ENCODE results near the gene E2F2.

E2F2 gene

GRCh38 chr1:23484253-23485001, 46.6 kb downstream of the E2F2 start (continued):
- TF ChIP-seq ZNF140 (tag by site-specific recombination; IDR thresholded peaks at IDR 0.05) = no peak
- TF ChIP-seq ZNF112 (tag by site-specific recombination; IDR thresholded peaks at IDR 0.05) = no peak
- TF ChIP-seq TCF7L2 (IDR thresholded peaks at IDR 0.05; ENCODE audit: borderline replicate concordance, low read depth, low read length) = no peak
- TF ChIP-seq WT1 (tag by site-specific recombination; IDR thresholded peaks at IDR 0.05) = 0 out of 2 replicates have a peak, but pooled peaks have one; percentile 23
- TF ChIP-seq ZSCAN30 (tag by site-specific recombination; IDR thresholded peaks at IDR 0.05) = no peak
- peak; percentile 68 for TF ChIP-seq KLF7 (tag by site-specific recombination; IDR thresholded peaks at IDR 0.05; ENCODE audit: borderline replicate concordance)
- no peak for TF ChIP-seq ZNF354C (tag by site-specific recombination; IDR thresholded peaks at IDR 0.05; ENCODE audit: borderline replicate concordance, low read depth)
- no peak for TF ChIP-seq ZNF488 (tag by site-specific recombination; IDR thresholded peaks at IDR 0.05)
- peak; percentile 4; the same call in 1 of the 2 replicates for TF ChIP-seq ZNF335 (tag by site-specific recombination; conservative IDR thresholded peaks at IDR 0.05)
- TF ChIP-seq ZNF660 (tag by site-specific recombination; IDR thresholded peaks at IDR 0.05) = no peak
- TF ChIP-seq ZNF202 (tag by site-specific recombination; IDR thresholded peaks at IDR 0.05; ENCODE audit: borderline replicate concordance) = no peak
- no peak for TF ChIP-seq ZNF248 (tag by site-specific recombination; IDR thresholded peaks at IDR 0.05)
- TF ChIP-seq ZNF692 (tag by site-specific recombination; IDR thresholded peaks at IDR 0.05) = no peak
- no peak for TF ChIP-seq ZNF280D (tag by site-specific recombination; IDR thresholded peaks at IDR 0.05)
- TF ChIP-seq, protein P1, sequence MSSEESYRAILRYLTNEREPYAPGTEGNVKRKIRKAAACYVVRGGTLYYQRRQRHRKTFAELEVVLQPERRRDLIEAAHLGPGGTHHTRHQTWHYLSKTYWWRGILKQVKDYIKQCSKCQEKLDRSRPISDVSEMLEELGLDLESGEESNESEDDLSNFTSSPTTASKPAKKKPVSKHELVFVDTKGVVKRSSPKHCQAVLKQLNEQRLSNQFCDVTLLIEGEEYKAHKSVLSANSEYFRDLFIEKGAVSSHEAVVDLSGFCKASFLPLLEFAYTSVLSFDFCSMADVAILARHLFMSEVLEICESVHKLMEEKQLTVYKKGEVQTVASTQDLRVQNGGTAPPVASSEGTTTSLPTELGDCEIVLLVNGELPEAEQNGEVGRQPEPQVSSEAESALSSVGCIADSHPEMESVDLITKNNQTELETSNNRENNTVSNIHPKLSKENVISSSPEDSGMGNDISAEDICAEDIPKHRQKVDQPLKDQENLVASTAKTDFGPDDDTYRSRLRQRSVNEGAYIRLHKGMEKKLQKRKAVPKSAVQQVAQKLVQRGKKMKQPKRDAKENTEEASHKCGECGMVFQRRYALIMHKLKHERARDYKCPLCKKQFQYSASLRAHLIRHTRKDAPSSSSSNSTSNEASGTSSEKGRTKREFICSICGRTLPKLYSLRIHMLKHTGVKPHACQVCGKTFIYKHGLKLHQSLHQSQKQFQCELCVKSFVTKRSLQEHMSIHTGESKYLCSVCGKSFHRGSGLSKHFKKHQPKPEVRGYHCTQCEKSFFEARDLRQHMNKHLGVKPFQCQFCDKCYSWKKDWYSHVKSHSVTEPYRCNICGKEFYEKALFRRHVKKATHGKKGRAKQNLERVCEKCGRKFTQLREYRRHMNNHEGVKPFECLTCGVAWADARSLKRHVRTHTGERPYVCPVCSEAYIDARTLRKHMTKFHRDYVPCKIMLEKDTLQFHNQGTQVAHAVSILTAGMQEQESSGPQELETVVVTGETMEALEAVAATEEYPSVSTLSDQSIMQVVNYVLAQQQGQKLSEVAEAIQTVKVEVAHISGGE (tag by site-specific recombination; conservative IDR thresholded peaks at IDR 0.05; ENCODE audit: low read depth) = no peak
- no peak for TF ChIP-seq ZNF211 (tag by site-specific recombination; IDR thresholded peaks at IDR 0.05; ENCODE audit: low read depth)
- TF ChIP-seq, protein P2, sequence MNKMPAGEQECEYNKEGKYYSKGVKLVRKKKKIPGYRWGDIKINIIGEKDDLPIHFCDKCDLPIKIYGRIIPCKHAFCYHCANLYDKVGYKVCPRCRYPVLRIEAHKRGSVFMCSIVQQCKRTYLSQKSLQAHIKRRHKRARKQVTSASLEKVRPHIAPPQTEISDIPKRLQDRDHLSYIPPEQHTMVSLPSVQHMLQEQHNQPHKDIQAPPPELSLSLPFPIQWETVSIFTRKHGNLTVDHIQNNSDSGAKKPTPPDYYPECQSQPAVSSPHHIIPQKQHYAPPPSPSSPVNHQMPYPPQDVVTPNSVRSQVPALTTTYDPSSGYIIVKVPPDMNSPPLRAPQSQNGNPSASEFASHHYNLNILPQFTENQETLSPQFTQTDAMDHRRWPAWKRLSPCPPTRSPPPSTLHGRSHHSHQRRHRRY (tag by site-specific recombination; IDR thresholded peaks at IDR 0.05) = no peak
- TF ChIP-seq ZBTB7A (tag by site-specific recombination; IDR thresholded peaks at IDR 0.05; ENCODE audit: low read depth) = 0 out of 2 replicates have a peak, but pooled peaks have one; percentile 67
- TF ChIP-seq ZNF704 (tag by site-specific recombination; IDR thresholded peaks at IDR 0.05) = no peak
- TF ChIP-seq SP3 (tag by site-specific recombination; IDR thresholded peaks at IDR 0.05) = peak; percentile 92
- TF ChIP-seq ZNF76 (tag by site-specific recombination; IDR thresholded peaks at IDR 0.05; ENCODE audit: borderline replicate concordance, low read depth) = no peak
- TF ChIP-seq ZNF785 (tag by site-specific recombination; IDR thresholded peaks at IDR 0.05) = no peak
- TF ChIP-seq HOXD13 (CRISPR knock-in tag; IDR thresholded peaks at IDR 0.05; ENCODE audit: borderline replicate concordance) = no peak
- TF ChIP-seq PATZ1 (tag by site-specific recombination; IDR thresholded peaks at IDR 0.05) = peak; percentile 96
